GM12865 (cell line): Measurements from ENCODE around the gene MBP.

ENCODE experiments used
- DNase-seq: peaks from one replicate; pipeline ENCODE4 v3.0.0; 2010; ENCODE audit warnings: low read depth
- H3K4me3 ChIP-seq: 2 replicates; pipeline ENCODE4 v1.5.1; 2011; ENCODE audit warnings: mild to moderate bottlenecking, low read depth, low read length, control low read depth
- CTCF ChIP-seq: IDR thresholded peaks from 2 replicates; pipeline ENCODE4 v1.5.1; 2011; ENCODE audit warnings: low read length, control low read depth, low read depth, inconsistent platforms; ENCODE audit not compliant: insufficient read depth; ENCODE audit errors: missing control alignments

MBP gene

GRCh38 chr18:77071711-77072292 lies 60.8 kb downstream of the MBP start:
- TF ChIP-seq CTCF: no peak
- DNase-seq: peak; percentile 56

GRCh38 chr18:77071061-77071460 lies 61.5 kb downstream of the MBP start:
- H3K4me3 ChIP-seq: no peak overlapping the region
- no peak for DNase-seq
- TF ChIP-seq CTCF: no peak

More at GRCh38 chr18:77071711-77072292, 60.8 kb downstream of the MBP start:
- H3K4me3 ChIP-seq: no peak overlapping the region

GRCh38 chr18:77070627-77071026 lies 62.0 kb downstream of the MBP start:
- no peak overlapping the region for H3K4me3 ChIP-seq
- no peak for TF ChIP-seq CTCF
- no peak for DNase-seq

GRCh38 chr18:77069931-77070330 lies 62.7 kb downstream of the MBP start:
- no peak overlapping the region for H3K4me3 ChIP-seq
- peak; percentile 63 for DNase-seq
- TF ChIP-seq CTCF: no peak

GRCh38 chr18:77069482-77069881 lies 63.1 kb downstream of the MBP start:
- DNase-seq: peak; percentile 33
- no peak for TF ChIP-seq CTCF
- peak overlapping the region; percentile 33 for H3K4me3 ChIP-seq

GRCh38 chr18:77068321-77069312 lies 64.0 kb downstream of the MBP start:
- DNase-seq: peak; percentile 81
- H3K4me3 ChIP-seq: peak overlapping the region; percentile 33
- no peak for TF ChIP-seq CTCF
